A549 (cell line): ENCODE results near the gene CCDC127.

Experiments used
- CHD4 ChIP-seq: fragments of 200-600 bp; sonication (generic); IDR thresholded peaks from 2 replicates; pipeline ENCODE4 v1.6.1; 2016; ENCODE audit warnings: antibody characterized with exemption, mild to moderate bottlenecking, borderline replicate concordance
- CTCF ChIP-seq: fragments of >200 bp; sonication (Bioruptor Twin); formaldehyde crosslinking; IDR thresholded peaks from 3 replicates; pipeline ENCODE4 v1.5.1; 2016
- EP300 ChIP-seq, 2 experiments: fragments of >200 bp; sonication (Bioruptor Twin); formaldehyde crosslinking; IDR thresholded peaks; 2 replicates in 1 of 2; 3 replicates in 1 of 2; pipeline ENCODE4 v1.6.1; 2016 to 2017
- ESRRA ChIP-seq: fragments of 150-350 bp; IDR thresholded peaks from 2 replicates; pipeline ENCODE4 v1.6.1; 2014; ENCODE audit warnings: mild to moderate bottlenecking, low read length, borderline replicate concordance
- JUN ChIP-seq, 2 experiments: fragments of >200 bp; sonication (Bioruptor Twin); formaldehyde crosslinking; IDR thresholded peaks; 2 replicates in 1 of 2; 3 replicates in 1 of 2; pipeline ENCODE4 v1.6.1; 2016 to 2017
- MYC ChIP-seq: IDR thresholded peaks from 2 replicates; pipeline ENCODE4 v1.6.1; 2012; ENCODE audit warnings: mild to moderate bottlenecking, inconsistent platforms, low read length, improper control_type of control experiment, borderline replicate concordance
- NFE2L2 ChIP-seq: fragments of 150-350 bp; conservative IDR thresholded peaks from 2 replicates; pipeline ENCODE4 v1.6.1; 2014; ENCODE audit warnings: low read length
- PBX3 ChIP-seq: IDR thresholded peaks from 2 replicates; pipeline ENCODE4 v1.6.1; 2012
- PHF8 ChIP-seq: fragments of 200-600 bp; sonication (generic); IDR thresholded peaks from 2 replicates; pipeline ENCODE4 v1.6.1; 2016; ENCODE audit warnings: low read depth, mild to moderate bottlenecking, antibody characterized with exemption, moderate library complexity, borderline replicate concordance
- POLR2A ChIP-seq: IDR thresholded peaks from 2 replicates; pipeline ENCODE4 v1.6.1; 2012; ENCODE audit warnings: mild to moderate bottlenecking, low read length
- RNF2 ChIP-seq: fragments of 200-600 bp; sonication (generic); IDR thresholded peaks from 2 replicates; pipeline ENCODE4 v1.6.1; 2016; ENCODE audit warnings: low read depth, mild to moderate bottlenecking, antibody characterized with exemption, moderate library complexity, borderline replicate concordance
- USF2 ChIP-seq: fragments of 450-650 bp; IDR thresholded peaks from 2 replicates; pipeline ENCODE4 v1.6.1; 2014; ENCODE audit warnings: antibody characterized with exemption

GRCh38 chr5:185095-186070 is 32.6 kb downstream of the CCDC127 start:
- TF ChIP-seq ESRRA (no peak), USF2 (no peak), CTCF (no peak), EP300 (IDR thresholded peaks at IDR 0.05) (no peak), NFE2L2 (no peak), MYC (no peak), PHF8 (no peak), JUN (IDR thresholded peaks at IDR 0.05) (no peak), PBX3 (no peak), RNF2 (no peak), POLR2A (no peak), CHD4 (no peak)
